Neural cell (in vitro differentiated cells): ENCODE data around the gene ACTL8. TPM values are rescaled to one million over a fixed set of nuclear protein-coding genes. Genes with fewer than 3 reads are reported as not detected.

Experiments
- H2AFZ ChIP-seq: fragments of 200-600, 300-800 bp; sonication (generic), shearing (Covaris generic); 2 replicates; pipeline ENCODE4 v1.6.0; 2014; ENCODE audit warnings: low read depth, mild to moderate bottlenecking, antibody characterized with exemption, low read length, moderate library complexity
- H3F3A ChIP-seq: fragments of 200-600 bp; shearing (Covaris generic); 2 replicates; pipeline ENCODE4 v1.6.1; 2016; ENCODE audit warnings: mild to moderate bottlenecking, moderate library complexity, mixed read lengths, antibody characterized with exemption, low read length; ENCODE audit not compliant: insufficient read depth, poor library complexity, severe bottlenecking
- H3K27ac ChIP-seq: fragments of 200-600, 300-800 bp; sonication (generic), shearing (Covaris generic); 2 replicates; pipeline ENCODE4 v1.5.1; 2014; ENCODE audit warnings: mild to moderate bottlenecking, low read length, moderate library complexity
- H3K27me3 ChIP-seq: fragments of 300-800, 200-600 bp; sonication (generic), shearing (Covaris generic); 2 replicates; pipeline ENCODE4 v1.6.0; 2014; ENCODE audit warnings: mild to moderate bottlenecking, low read depth, low read length, moderate library complexity; ENCODE audit not compliant: insufficient read depth
- H3K36me3 ChIP-seq: fragments of 300-800, 200-600 bp; sonication (generic), shearing (Covaris generic); 2 replicates; pipeline ENCODE4 v1.5.1; 2014; ENCODE audit warnings: mild to moderate bottlenecking, antibody characterized with exemption, low read length, moderate library complexity; ENCODE audit not compliant: insufficient read depth
- H3K4me2 ChIP-seq: fragments of 300-800, 200-600 bp; sonication (generic), shearing (Covaris generic); 2 replicates; pipeline ENCODE4 v1.6.0; 2014; ENCODE audit warnings: mild to moderate bottlenecking, low read length
- H3K4me3 ChIP-seq: fragments of 300-800, 200-600 bp; sonication (generic), shearing (Covaris generic); 2 replicates; pipeline ENCODE4 v1.5.1; 2014; ENCODE audit warnings: mild to moderate bottlenecking, low read length, moderate library complexity
- H3K79me2 ChIP-seq: fragments of 200-600 bp; shearing (Covaris generic); replicated peaks from 2 replicates; pipeline ENCODE4 v1.6.0; 2014; ENCODE audit warnings: mild to moderate bottlenecking, low read length, moderate library complexity; ENCODE audit not compliant: insufficient read depth
- H3K9ac ChIP-seq: fragments of 300-800, 200-600 bp; sonication (generic), shearing (Covaris generic); 2 replicates; pipeline ENCODE4 v1.6.1; 2016; ENCODE audit warnings: mild to moderate bottlenecking, low read length, mixed read lengths
- H3K9me2 ChIP-seq: fragments of 200-600 bp; shearing (Covaris generic); 2 replicates; pipeline ENCODE4 v1.6.1; 2016; ENCODE audit warnings: mild to moderate bottlenecking, low read length, mixed read lengths; ENCODE audit not compliant: insufficient read depth
- H3K9me3 ChIP-seq: fragments of 200-600, 300-800 bp; sonication (generic), shearing (Covaris generic); 2 replicates; pipeline ENCODE4 v1.6.1; 2016; ENCODE audit warnings: mild to moderate bottlenecking, mixed run types, low read length, moderate library complexity, mixed read lengths
- H4K20me1 ChIP-seq: fragments of 200-600 bp; shearing (Covaris generic); 2 replicates; pipeline ENCODE4 v1.6.1; 2016; ENCODE audit warnings: mild to moderate bottlenecking, mixed run types; ENCODE audit not compliant: insufficient read depth
- EP300 ChIP-seq: fragments of 450-650 bp; conservative IDR thresholded peaks from 2 replicates; pipeline ENCODE4 v1.6.1; 2014; ENCODE audit warnings: antibody characterized with exemption, mild to moderate bottlenecking, moderate library complexity; ENCODE audit not compliant: poor library complexity, severe bottlenecking
- EZH2 ChIP-seq: fragments of 200-600, 300-800 bp; shearing (Covaris generic), sonication (generic); IDR thresholded peaks from 2 replicates; pipeline ENCODE4 v1.6.1; 2014; ENCODE audit warnings: antibody characterized with exemption, low read length, borderline replicate concordance, mild to moderate bottlenecking; ENCODE audit not compliant: insufficient read depth, poor library complexity, severe bottlenecking
- MXI1 ChIP-seq: fragments of 450-650 bp; conservative IDR thresholded peaks from 2 replicates; pipeline ENCODE4 v1.6.1; 2014; ENCODE audit warnings: antibody characterized with exemption, mild to moderate bottlenecking; ENCODE audit not compliant: poor library complexity, severe bottlenecking
- POLR2AphosphoS5 ChIP-seq: IDR thresholded peaks from 2 replicates; pipeline ENCODE4 v1.6.1; 2012
- RAD21 ChIP-seq: fragments of 450-650 bp; conservative IDR thresholded peaks from 2 replicates; pipeline ENCODE4 v1.6.1; 2014; ENCODE audit warnings: antibody characterized with exemption, mild to moderate bottlenecking, moderate library complexity
- SMC3 ChIP-seq: fragments of 450-650 bp; conservative IDR thresholded peaks from 2 replicates; pipeline ENCODE4 v1.6.1; 2014; ENCODE audit warnings: antibody characterized with exemption, mild to moderate bottlenecking, moderate library complexity; ENCODE audit not compliant: poor library complexity
- TAF1 ChIP-seq: IDR thresholded peaks from 2 replicates; pipeline ENCODE4 v1.6.1; 2012; ENCODE audit warnings: low read depth
- polyA plus RNA-seq: library from polyadenylated mRNA; depleted of rRNA; stranded (reverse); fragments of >200 nt; gene quantifications from 2 replicates; pipeline ENCODE4 v1.2.3, GENCODE V29; 2014
- TF ChIP-seq, protein P1 (sequence below): fragments of 450-650 bp; IDR thresholded peaks from 2 replicates; pipeline ENCODE4 v1.5.1; 2014; ENCODE audit warnings: antibody characterized with exemption, mild to moderate bottlenecking, moderate library complexity; ENCODE audit not compliant: poor library complexity, severe bottlenecking
- TF ChIP-seq, protein P2 (sequence below): IDR thresholded peaks from 2 replicates; pipeline ENCODE4 v1.6.1; 2012; ENCODE audit warnings: borderline replicate concordance

Gene ACTL8
- polyA plus RNA-seq, 1 donor from 2014 or later, result not detected

DNA sequence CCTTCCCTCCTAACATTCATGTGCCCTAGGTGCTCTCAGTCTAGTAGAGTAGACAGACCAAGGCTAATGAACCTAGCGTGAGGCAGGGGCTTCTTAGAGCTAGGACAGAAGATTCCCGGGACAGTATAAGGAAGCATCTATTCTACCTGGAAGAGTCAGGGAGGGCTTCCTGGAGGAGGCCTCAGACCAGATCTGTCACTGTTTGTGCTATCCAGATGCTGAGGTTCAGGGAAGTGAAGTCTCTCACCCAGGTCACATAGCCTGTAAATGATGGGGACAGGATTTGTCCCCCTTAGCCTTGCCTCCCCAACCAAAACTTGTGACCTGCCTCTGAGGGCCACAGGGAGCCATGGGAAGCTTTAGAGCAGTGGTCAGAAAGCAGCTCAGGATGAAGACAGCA lies 20.7 kb downstream of the ACTL8 start:
- Histone ChIP-seq H3K9me3 (no peaks in the 10 kb centered on the region), H2AFZ (no peak overlapping the region), H3K4me3 (no peak overlapping the region), H3K27me3 (no peaks in the 10 kb centered on the region), H3K79me2 (no peaks in the 10 kb centered on the region), H3F3A (no peaks in the 10 kb centered on the region), H3K36me3 (no peaks in the 10 kb centered on the region), H3K9ac (no peak overlapping the region), H4K20me1 (no peaks in the 10 kb centered on the region), H3K4me2 (no peak overlapping the region), H3K27ac (no peak overlapping the region), H3K9me2 (no peaks in the 10 kb centered on the region)
- TF ChIP-seq POLR2AphosphoS5 (no peak), RAD21 (no peak)

DNA sequence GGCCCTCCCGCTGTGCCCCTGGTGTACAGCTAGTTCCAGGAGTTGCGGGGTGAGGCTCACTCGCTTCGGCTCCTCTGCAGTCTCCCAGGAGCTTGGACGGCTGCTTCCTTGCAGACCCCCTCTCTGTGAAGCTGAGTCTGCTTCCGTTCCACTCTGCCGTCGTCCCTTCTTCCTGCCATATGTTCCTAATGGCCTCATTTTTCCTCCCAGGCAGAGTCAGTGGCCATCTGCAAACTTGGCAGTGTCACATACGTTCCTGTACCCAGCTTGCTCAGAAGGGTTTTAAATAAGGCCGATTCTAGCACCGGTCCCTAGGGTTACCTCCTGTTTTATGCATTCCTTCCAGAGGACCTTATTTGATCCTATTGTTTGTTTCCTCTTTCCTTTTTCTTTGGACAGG lies 21.3 kb downstream of the ACTL8 start:
- Histone ChIP-seq H3K4me2 (no peak overlapping the region), H3F3A (no peaks in the 10 kb centered on the region), H3K79me2 (no peaks in the 10 kb centered on the region), H4K20me1 (no peaks in the 10 kb centered on the region), H3K27me3 (no peaks in the 10 kb centered on the region), H3K9ac (no peak overlapping the region), H3K9me2 (no peaks in the 10 kb centered on the region), H3K4me3 (no peak overlapping the region), H2AFZ (no peak overlapping the region), H3K36me3 (no peaks in the 10 kb centered on the region), H3K27ac (no peak overlapping the region), H3K9me3 (no peaks in the 10 kb centered on the region)
- TF ChIP-seq MXI1 (no peak), POLR2AphosphoS5 (no peak), RAD21 (no peak), EP300 (no peak), EZH2 (no peak), SMC3 (no peak), TAF1 (no peak)
- TF ChIP-seq, protein P1, sequence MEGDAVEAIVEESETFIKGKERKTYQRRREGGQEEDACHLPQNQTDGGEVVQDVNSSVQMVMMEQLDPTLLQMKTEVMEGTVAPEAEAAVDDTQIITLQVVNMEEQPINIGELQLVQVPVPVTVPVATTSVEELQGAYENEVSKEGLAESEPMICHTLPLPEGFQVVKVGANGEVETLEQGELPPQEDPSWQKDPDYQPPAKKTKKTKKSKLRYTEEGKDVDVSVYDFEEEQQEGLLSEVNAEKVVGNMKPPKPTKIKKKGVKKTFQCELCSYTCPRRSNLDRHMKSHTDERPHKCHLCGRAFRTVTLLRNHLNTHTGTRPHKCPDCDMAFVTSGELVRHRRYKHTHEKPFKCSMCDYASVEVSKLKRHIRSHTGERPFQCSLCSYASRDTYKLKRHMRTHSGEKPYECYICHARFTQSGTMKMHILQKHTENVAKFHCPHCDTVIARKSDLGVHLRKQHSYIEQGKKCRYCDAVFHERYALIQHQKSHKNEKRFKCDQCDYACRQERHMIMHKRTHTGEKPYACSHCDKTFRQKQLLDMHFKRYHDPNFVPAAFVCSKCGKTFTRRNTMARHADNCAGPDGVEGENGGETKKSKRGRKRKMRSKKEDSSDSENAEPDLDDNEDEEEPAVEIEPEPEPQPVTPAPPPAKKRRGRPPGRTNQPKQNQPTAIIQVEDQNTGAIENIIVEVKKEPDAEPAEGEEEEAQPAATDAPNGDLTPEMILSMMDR, result no peak
- TF ChIP-seq, protein P2, sequence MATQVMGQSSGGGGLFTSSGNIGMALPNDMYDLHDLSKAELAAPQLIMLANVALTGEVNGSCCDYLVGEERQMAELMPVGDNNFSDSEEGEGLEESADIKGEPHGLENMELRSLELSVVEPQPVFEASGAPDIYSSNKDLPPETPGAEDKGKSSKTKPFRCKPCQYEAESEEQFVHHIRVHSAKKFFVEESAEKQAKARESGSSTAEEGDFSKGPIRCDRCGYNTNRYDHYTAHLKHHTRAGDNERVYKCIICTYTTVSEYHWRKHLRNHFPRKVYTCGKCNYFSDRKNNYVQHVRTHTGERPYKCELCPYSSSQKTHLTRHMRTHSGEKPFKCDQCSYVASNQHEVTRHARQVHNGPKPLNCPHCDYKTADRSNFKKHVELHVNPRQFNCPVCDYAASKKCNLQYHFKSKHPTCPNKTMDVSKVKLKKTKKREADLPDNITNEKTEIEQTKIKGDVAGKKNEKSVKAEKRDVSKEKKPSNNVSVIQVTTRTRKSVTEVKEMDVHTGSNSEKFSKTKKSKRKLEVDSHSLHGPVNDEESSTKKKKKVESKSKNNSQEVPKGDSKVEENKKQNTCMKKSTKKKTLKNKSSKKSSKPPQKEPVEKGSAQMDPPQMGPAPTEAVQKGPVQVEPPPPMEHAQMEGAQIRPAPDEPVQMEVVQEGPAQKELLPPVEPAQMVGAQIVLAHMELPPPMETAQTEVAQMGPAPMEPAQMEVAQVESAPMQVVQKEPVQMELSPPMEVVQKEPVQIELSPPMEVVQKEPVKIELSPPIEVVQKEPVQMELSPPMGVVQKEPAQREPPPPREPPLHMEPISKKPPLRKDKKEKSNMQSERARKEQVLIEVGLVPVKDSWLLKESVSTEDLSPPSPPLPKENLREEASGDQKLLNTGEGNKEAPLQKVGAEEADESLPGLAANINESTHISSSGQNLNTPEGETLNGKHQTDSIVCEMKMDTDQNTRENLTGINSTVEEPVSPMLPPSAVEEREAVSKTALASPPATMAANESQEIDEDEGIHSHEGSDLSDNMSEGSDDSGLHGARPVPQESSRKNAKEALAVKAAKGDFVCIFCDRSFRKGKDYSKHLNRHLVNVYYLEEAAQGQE, result no peak

DNA sequence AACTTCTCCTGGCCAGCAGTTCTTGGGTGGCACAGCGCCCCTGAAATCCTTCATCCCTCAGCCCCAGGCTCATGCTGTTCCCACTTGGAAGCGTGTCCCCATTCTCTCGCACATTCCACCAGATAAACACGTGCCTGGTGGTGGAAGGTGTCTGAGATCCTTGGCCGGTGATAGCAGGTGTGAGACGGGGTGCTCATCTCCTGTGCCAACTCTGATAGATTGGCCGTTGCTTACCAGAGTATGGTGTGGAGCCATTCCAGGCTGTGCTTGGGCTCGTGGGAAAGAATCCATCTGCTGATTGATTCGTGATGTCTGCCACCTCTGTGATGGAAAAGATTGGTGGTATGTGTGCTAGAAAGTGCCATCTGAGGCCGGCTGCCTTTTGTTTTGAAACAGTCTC lies 22.2 kb downstream of the ACTL8 start:
- no peak for TF ChIP-seq RAD21
- no peak for TF ChIP-seq SMC3
- TF ChIP-seq POLR2AphosphoS5, result no peak
- Histone ChIP-seq H3K9me2 (no peaks in the 10 kb centered on the region), H3K79me2 (no peaks in the 10 kb centered on the region), H3K9ac (no peak overlapping the region), H3K4me2 (no peak overlapping the region), H3K9me3 (no peaks in the 10 kb centered on the region), H4K20me1 (no peaks in the 10 kb centered on the region), H3K4me3 (no peak overlapping the region), H2AFZ (no peak overlapping the region), H3K27me3 (no peaks in the 10 kb centered on the region), H3F3A (no peaks in the 10 kb centered on the region), H3K36me3 (no peaks in the 10 kb centered on the region), H3K27ac (no peak overlapping the region)
